ENCODE results near the gene OXSR1.

Gene OXSR1

GRCh38 chr3:38267662-38268061, 102.3 kb downstream of the OXSR1 start:
- no peak overlapping the region for H2AFZ ChIP-seq (ENCODE audit: low read length)

GRCh38 chr3:38268087-38268486, 102.8 kb downstream of the OXSR1 start:
- H3K4me1 ChIP-seq (ENCODE audit: insufficient read depth, low read length, poor library complexity, severe bottlenecking), result peaks cover 23% of the 10 kb centered on the region
- H3K9ac ChIP-seq (ENCODE audit: low read depth, low read length, poor library complexity, severe bottlenecking), result no peak overlapping the region
- H3K4me3 ChIP-seq (ENCODE audit: low read length, poor library complexity, severe bottlenecking), result no peak overlapping the region
- no peaks in the 10 kb centered on the region for H4K20me1 ChIP-seq (ENCODE audit: insufficient read depth, low read length, poor library complexity, severe bottlenecking)
- H3F3A ChIP-seq (ENCODE audit: low read depth), result no peaks in the 10 kb centered on the region
- no peaks in the 10 kb centered on the region for H3K79me2 ChIP-seq (ENCODE audit: insufficient read depth, low read length)
- H3K9me3 ChIP-seq (ENCODE audit: insufficient read depth, low read depth, low read length), result no peaks in the 10 kb centered on the region
- H3K27me3 ChIP-seq (ENCODE audit: insufficient read depth, low read length, poor library complexity, severe bottlenecking), result no peaks in the 10 kb centered on the region
- H3K9me2 ChIP-seq (replicated peaks; ENCODE audit: low read depth, low read length), result no peaks in the 10 kb centered on the region
- no peak for TF ChIP-seq CTCF (conservative IDR thresholded peaks at IDR 0.05; ENCODE audit: low read length)
- no peak for TF ChIP-seq EZH2phosphoT487 (IDR thresholded peaks at IDR 0.05; ENCODE audit: borderline replicate concordance)
- no peaks in the 10 kb centered on the region for H3K36me3 ChIP-seq (ENCODE audit: insufficient read depth, low read length)
- 0 out of 2 replicates have a peak overlapping the region, but pooled peaks have one; percentile 9 for H2AFZ ChIP-seq (ENCODE audit: low read length)
- H3K4me2 ChIP-seq (ENCODE audit: low read depth, low read length, poor library complexity, severe bottlenecking), result peak overlapping the region; percentile 31

More at GRCh38 chr3:38267662-38268061, 102.3 kb downstream of the OXSR1 start:
- H3K27me3 ChIP-seq (ENCODE audit: insufficient read depth, low read length, poor library complexity, severe bottlenecking), result no peaks in the 10 kb centered on the region
- no peaks in the 10 kb centered on the region for H3K36me3 ChIP-seq (ENCODE audit: insufficient read depth, low read length)
- TF ChIP-seq CTCF (conservative IDR thresholded peaks at IDR 0.05; ENCODE audit: low read length) (0 out of 2 replicates have a peak, but pooled peaks have one; percentile 11), EZH2phosphoT487 (IDR thresholded peaks at IDR 0.05; ENCODE audit: borderline replicate concordance) (no peak)
- peak overlapping the region; percentile 31 for H3K4me2 ChIP-seq (ENCODE audit: low read depth, low read length, poor library complexity, severe bottlenecking)
- H3K9ac ChIP-seq (ENCODE audit: low read depth, low read length, poor library complexity, severe bottlenecking), result no peak overlapping the region
- H3K9me3 ChIP-seq (ENCODE audit: insufficient read depth, low read depth, low read length), result no peaks in the 10 kb centered on the region
- H3K9me2 ChIP-seq (replicated peaks; ENCODE audit: low read depth, low read length), result no peaks in the 10 kb centered on the region
- H3K79me2 ChIP-seq (ENCODE audit: insufficient read depth, low read length), result no peaks in the 10 kb centered on the region
- no peaks in the 10 kb centered on the region for H3F3A ChIP-seq (ENCODE audit: low read depth)
- H3K4me3 ChIP-seq (ENCODE audit: low read length, poor library complexity, severe bottlenecking), result no peak overlapping the region
- no peaks in the 10 kb centered on the region for H4K20me1 ChIP-seq (ENCODE audit: insufficient read depth, low read length, poor library complexity, severe bottlenecking)
- H3K4me1 ChIP-seq (ENCODE audit: insufficient read depth, low read length, poor library complexity, severe bottlenecking), result peaks cover 23% of the 10 kb centered on the region

GRCh38 chr3:38268522-38268921, 103.2 kb downstream of the OXSR1 start:
- no peaks in the 10 kb centered on the region for H3K36me3 ChIP-seq (ENCODE audit: insufficient read depth, low read length)
- H4K20me1 ChIP-seq (ENCODE audit: insufficient read depth, low read length, poor library complexity, severe bottlenecking), result no peaks in the 10 kb centered on the region
- no peak overlapping the region for H3K4me2 ChIP-seq (ENCODE audit: low read depth, low read length, poor library complexity, severe bottlenecking)
- H3K9me3 ChIP-seq (ENCODE audit: insufficient read depth, low read depth, low read length), result no peaks in the 10 kb centered on the region
- TF ChIP-seq CTCF (conservative IDR thresholded peaks at IDR 0.05; ENCODE audit: low read length) (no peak), EZH2phosphoT487 (IDR thresholded peaks at IDR 0.05; ENCODE audit: borderline replicate concordance) (no peak)
- no peaks in the 10 kb centered on the region for H3K79me2 ChIP-seq (ENCODE audit: insufficient read depth, low read length)
- no peak overlapping the region for H3K4me3 ChIP-seq (ENCODE audit: low read length, poor library complexity, severe bottlenecking)
- no peaks in the 10 kb centered on the region for H3K9me2 ChIP-seq (replicated peaks; ENCODE audit: low read depth, low read length)
- H2AFZ ChIP-seq (ENCODE audit: low read length), result 0 out of 2 replicates have a peak overlapping the region, but pooled peaks have one; percentile 9
- peaks cover 23% of the 10 kb centered on the region for H3K4me1 ChIP-seq (ENCODE audit: insufficient read depth, low read length, poor library complexity, severe bottlenecking)
- no peak overlapping the region for H3K9ac ChIP-seq (ENCODE audit: low read depth, low read length, poor library complexity, severe bottlenecking)
- no peaks in the 10 kb centered on the region for H3F3A ChIP-seq (ENCODE audit: low read depth)
- H3K27me3 ChIP-seq (ENCODE audit: insufficient read depth, low read length, poor library complexity, severe bottlenecking), result no peaks in the 10 kb centered on the region

All from Loucy (cell line).